OCI-LY1 (cell line): ENCODE measurements around the gene DGCR8.

Experiments used
- H2AFZ ChIP-seq: fragments of 200-600 bp; sonication (generic), shearing (Covaris generic); 2 replicates; pipeline ENCODE4 v1.6.0; 2014; ENCODE audit warnings: antibody characterized with exemption, mild to moderate bottlenecking, low read length
- H3F3A ChIP-seq: fragments of 200-600 bp; sonication (generic), shearing (Covaris generic); 2 replicates; pipeline ENCODE4 v1.6.0; 2014; ENCODE audit warnings: mild to moderate bottlenecking, antibody characterized with exemption, low read length, moderate library complexity; ENCODE audit not compliant: insufficient read depth
- H3K27ac ChIP-seq: fragments of 200-600 bp; sonication (generic); 2 replicates; pipeline ENCODE4 v1.5.1; 2014; ENCODE audit warnings: low read length, mixed run types, mild to moderate bottlenecking, low read depth; ENCODE audit not compliant: poor library complexity, severe bottlenecking
- H3K27me3 ChIP-seq: fragments of 200-600 bp; sonication (generic); 2 replicates; pipeline ENCODE4 v1.6.0; 2014; ENCODE audit warnings: antibody characterized with exemption, mild to moderate bottlenecking, low read length, moderate library complexity; ENCODE audit not compliant: insufficient read depth
- H3K36me3 ChIP-seq: fragments of 200-600 bp; sonication (generic); 2 replicates; pipeline ENCODE4 v1.6.1; 2014; ENCODE audit warnings: mild to moderate bottlenecking, antibody characterized with exemption, low read length, moderate library complexity, mixed read lengths; ENCODE audit not compliant: insufficient read depth
- H3K4me1 ChIP-seq: fragments of 200-600 bp; sonication (generic); 2 replicates; pipeline ENCODE4 v1.5.1; 2014; ENCODE audit warnings: mild to moderate bottlenecking, low read length, moderate library complexity; ENCODE audit not compliant: insufficient read depth, severe bottlenecking
- H3K4me2 ChIP-seq: fragments of 200-600 bp; sonication (generic), shearing (Covaris generic); 2 replicates; pipeline ENCODE4 v1.6.1; 2014; ENCODE audit warnings: low read length
- H3K4me3 ChIP-seq: fragments of 200-600 bp; sonication (generic); 2 replicates; pipeline ENCODE4 v1.5.1; 2014; ENCODE audit warnings: low read length, low read depth, mild to moderate bottlenecking, mixed read lengths; ENCODE audit not compliant: poor library complexity, severe bottlenecking
- H3K79me2 ChIP-seq: fragments of 200-600 bp; shearing (Covaris generic); 2 replicates; pipeline ENCODE4 v1.6.1; 2016; ENCODE audit warnings: mixed run types, low read length, mixed read lengths; ENCODE audit not compliant: insufficient read depth
- H3K9ac ChIP-seq: fragments of 200-600 bp; sonication (generic), shearing (Covaris generic); 2 replicates; pipeline ENCODE4 v1.6.1; 2014; ENCODE audit warnings: mild to moderate bottlenecking, low read length, mixed read lengths
- H3K9me2 ChIP-seq: fragments of 200-600 bp; sonication (generic), shearing (Covaris generic); 2 replicates; pipeline ENCODE4 v1.6.1; 2014; ENCODE audit warnings: low read depth, mild to moderate bottlenecking, low read length, mixed read lengths
- H3K9me3 ChIP-seq: fragments of 200-600 bp; shearing (Covaris generic); 2 replicates; pipeline ENCODE4 v1.6.1; 2014; ENCODE audit warnings: low read length, mixed read lengths
- H4K20me1 ChIP-seq: fragments of 200-600 bp; sonication (generic), shearing (Covaris generic); 2 replicates; pipeline ENCODE4 v1.6.0; 2016; ENCODE audit warnings: mild to moderate bottlenecking, low read length; ENCODE audit not compliant: insufficient read depth
- EZH2 ChIP-seq: fragments of 200-600 bp; sonication (generic), shearing (Covaris generic); IDR thresholded peaks from 2 replicates; pipeline ENCODE4 v1.8.0; 2017; ENCODE audit warnings: borderline replicate concordance, mixed run types, mild to moderate bottlenecking, antibody characterized with exemption, low read length, moderate library complexity, mixed read lengths
- TF ChIP-seq, protein P1 (sequence below): fragments of 200-600 bp; sonication (generic), shearing (Covaris generic); IDR thresholded peaks from 2 replicates; pipeline ENCODE4 v1.5.1; 2017; ENCODE audit warnings: mild to moderate bottlenecking, antibody characterized with exemption, low read length, moderate library complexity, mixed read lengths

DGCR8 gene

DNA sequence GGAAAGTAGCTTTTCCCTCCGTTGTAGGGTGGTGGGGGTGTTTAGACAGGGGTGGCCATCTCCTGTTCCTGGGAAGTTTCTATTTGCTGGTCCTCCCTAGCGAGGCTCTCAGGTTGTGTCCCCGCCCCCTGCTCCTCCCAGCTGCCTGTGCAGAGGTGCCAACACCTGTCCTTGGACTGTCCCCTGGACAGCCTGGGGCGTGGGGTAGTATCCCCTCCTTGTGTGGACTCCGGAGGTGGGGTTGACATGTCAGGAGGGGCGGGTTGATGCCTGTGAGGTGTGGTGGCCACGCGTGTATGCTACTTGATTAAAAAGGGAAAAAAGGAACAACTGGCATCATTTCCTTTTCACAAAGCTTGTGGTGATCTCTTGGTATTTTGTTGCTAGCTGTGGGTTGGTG, 21.6 kb downstream of the DGCR8 start:
- peaks cover 84% of the 10 kb centered on the region for H3K36me3 ChIP-seq
- H4K20me1 ChIP-seq = no peaks in the 10 kb centered on the region
- H3K9ac ChIP-seq = no peak overlapping the region
- H3K9me2 ChIP-seq = no peaks in the 10 kb centered on the region
- no peak overlapping the region for H3K4me2 ChIP-seq
- no peaks in the 10 kb centered on the region for H3K79me2 ChIP-seq
- no peak for TF ChIP-seq EZH2
- TF ChIP-seq, protein P1, sequence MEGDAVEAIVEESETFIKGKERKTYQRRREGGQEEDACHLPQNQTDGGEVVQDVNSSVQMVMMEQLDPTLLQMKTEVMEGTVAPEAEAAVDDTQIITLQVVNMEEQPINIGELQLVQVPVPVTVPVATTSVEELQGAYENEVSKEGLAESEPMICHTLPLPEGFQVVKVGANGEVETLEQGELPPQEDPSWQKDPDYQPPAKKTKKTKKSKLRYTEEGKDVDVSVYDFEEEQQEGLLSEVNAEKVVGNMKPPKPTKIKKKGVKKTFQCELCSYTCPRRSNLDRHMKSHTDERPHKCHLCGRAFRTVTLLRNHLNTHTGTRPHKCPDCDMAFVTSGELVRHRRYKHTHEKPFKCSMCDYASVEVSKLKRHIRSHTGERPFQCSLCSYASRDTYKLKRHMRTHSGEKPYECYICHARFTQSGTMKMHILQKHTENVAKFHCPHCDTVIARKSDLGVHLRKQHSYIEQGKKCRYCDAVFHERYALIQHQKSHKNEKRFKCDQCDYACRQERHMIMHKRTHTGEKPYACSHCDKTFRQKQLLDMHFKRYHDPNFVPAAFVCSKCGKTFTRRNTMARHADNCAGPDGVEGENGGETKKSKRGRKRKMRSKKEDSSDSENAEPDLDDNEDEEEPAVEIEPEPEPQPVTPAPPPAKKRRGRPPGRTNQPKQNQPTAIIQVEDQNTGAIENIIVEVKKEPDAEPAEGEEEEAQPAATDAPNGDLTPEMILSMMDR = no peak
- no peaks in the 10 kb centered on the region for H3K4me1 ChIP-seq
- H3K27me3 ChIP-seq = no peaks in the 10 kb centered on the region
- no peaks in the 10 kb centered on the region for H3F3A ChIP-seq
- H3K4me3 ChIP-seq = no peak overlapping the region
- H2AFZ ChIP-seq = no peak overlapping the region
- no peak overlapping the region for H3K27ac ChIP-seq
- 0 out of 2 replicates have a peak, but pooled peaks cover 3% of the 10 kb centered on the region for H3K9me3 ChIP-seq

DNA sequence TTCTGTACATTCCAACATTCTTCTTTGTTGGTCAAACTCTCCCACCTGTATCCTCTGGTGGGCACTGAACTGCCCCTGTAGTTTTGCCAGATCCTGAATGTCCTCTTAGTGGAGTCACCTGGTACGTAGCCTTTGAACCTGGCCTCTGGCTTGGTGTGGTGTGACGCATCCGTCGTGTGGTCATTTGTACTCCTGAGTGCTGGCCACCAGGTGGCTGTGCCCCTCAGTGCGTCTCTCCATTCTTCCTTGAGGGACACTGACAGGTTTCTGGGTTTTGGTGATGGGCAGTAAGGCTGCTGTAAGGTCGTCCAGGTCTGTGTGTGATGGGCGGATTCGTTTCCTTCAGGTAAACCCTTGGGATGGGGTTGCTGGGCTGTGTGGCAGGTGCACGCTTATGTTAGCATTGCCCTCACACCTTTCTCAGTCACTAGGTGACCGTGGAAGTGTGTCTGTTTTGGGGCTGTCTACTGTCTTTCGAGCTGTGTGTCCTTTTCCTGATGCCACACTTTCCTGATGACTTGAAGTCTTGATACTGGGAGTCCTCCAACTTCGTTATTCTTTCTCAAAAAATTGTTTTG, 22.3 kb downstream of the DGCR8 start:
- Histone ChIP-seq H3K9me3 (no peaks in the 10 kb centered on the region), H3K79me2 (no peaks in the 10 kb centered on the region), H3K4me1 (no peaks in the 10 kb centered on the region), H3K9ac (no peak overlapping the region), H3K36me3 (peaks cover 84% of the 10 kb centered on the region), H3K4me3 (no peak overlapping the region), H4K20me1 (no peaks in the 10 kb centered on the region), H2AFZ (no peak overlapping the region), H3K9me2 (no peaks in the 10 kb centered on the region), H3K27ac (no peak overlapping the region), H3K4me2 (no peak overlapping the region), H3F3A (no peaks in the 10 kb centered on the region), H3K27me3 (no peaks in the 10 kb centered on the region)
- no peak for TF ChIP-seq EZH2
- TF ChIP-seq, protein P1 = no peak

DNA sequence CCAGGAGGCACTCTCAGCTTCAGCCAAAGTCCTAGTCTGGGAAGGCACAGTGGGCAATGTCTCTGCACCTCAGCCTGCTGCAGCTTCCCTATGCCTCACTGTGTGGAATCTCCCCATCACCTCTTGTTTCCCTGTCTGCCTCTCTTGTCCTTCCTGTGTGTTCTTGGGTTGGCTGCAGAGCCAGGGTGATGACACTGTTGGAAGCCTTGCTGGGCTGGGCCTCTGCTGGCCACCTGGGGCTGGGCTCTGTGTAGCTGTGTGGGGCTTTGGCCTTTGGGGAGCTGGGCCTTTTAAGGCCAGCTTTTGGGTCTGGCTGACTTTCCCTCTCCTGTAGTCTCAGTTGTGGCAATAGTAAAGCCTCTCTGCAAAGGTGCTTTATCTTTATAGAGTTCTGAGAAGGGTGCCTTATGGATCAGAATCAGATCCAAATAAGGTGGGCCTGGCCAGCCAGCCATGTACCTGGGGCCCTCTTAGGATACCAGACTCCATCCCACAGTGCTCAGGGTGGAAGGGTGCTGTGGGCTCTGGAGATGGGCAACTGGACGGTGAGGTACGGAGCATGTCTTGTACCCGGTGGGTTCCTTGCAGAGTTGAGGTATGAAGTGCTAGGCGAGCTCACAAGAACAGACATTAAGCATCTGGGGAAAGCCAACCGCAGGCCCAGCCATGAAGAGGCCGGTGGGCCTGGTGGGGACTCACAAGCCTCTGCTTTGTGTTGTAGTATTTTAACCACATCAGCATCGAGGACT, 25.6 kb downstream of the DGCR8 start:
- Histone ChIP-seq H3K4me3 (no peak overlapping the region), H3K4me1 (no peaks in the 10 kb centered on the region), H3K9me3 (no peaks in the 10 kb centered on the region), H3K79me2 (no peaks in the 10 kb centered on the region), H2AFZ (no peak overlapping the region), H4K20me1 (no peaks in the 10 kb centered on the region), H3K9me2 (no peaks in the 10 kb centered on the region), H3F3A (peaks cover 3% of the 10 kb centered on the region; the same call in 1 of the 2 replicates), H3K9ac (no peak overlapping the region), H3K4me2 (no peak overlapping the region), H3K27me3 (no peaks in the 10 kb centered on the region), H3K36me3 (peaks cover 87% of the 10 kb centered on the region), H3K27ac (no peak overlapping the region)
- TF ChIP-seq EZH2 = no peak
- TF ChIP-seq, protein P1 = no peak
